Lung (tissue), 12 donors: ENCODE results near the gene B4GALNT2. TPM values are rescaled to one million over a fixed set of nuclear protein-coding genes. Genes with fewer than 3 reads are reported as not detected.

Experiments
- ATAC-seq: fragments of 200-7000 bp; cut with Tn5 transposase; one replicate; pipeline ENCODE4 v1.9.1; 2020; ENCODE audit warnings: moderate number of reproducible peaks; ENCODE audit not compliant: insufficient read depth, low FRiP score
- DNase-seq, 3 donors: peaks; one replicate each; pipeline ENCODE4 v3.0.0-alpha.2; 2013 to 2017
- H3K27ac ChIP-seq, 2 donors: one replicate each; pipeline ENCODE4 v1.5.1; 2013; ENCODE audit warnings: mild to moderate bottlenecking in 2 of 2, moderate library complexity in 2 of 2, control low read depth in 1 of 2, inconsistent platforms in 1 of 2, low read depth in 1 of 2, low read length in 1 of 2
- H3K27me3 ChIP-seq, 3 donors: one replicate each; pipeline ENCODE4 v1.5.1; 2013; ENCODE audit warnings: low read length in 2 of 3; ENCODE audit not compliant: control insufficient read depth in 3 of 3, insufficient read depth in 3 of 3
- H3K36me3 ChIP-seq, 4 donors: one replicate each; pipeline ENCODE4 v1.5.1; 2013; ENCODE audit warnings: low read length in 4 of 4, mild to moderate bottlenecking in 1 of 4, moderate library complexity in 1 of 4; ENCODE audit not compliant: control insufficient read depth in 4 of 4, insufficient read depth in 4 of 4
- H3K4me1 ChIP-seq, 5 donors: one replicate each; pipeline ENCODE4 v1.5.1; 2013; ENCODE audit warnings: low read length in 5 of 5, mild to moderate bottlenecking in 2 of 5, moderate library complexity in 1 of 5; ENCODE audit not compliant: control insufficient read depth in 5 of 5, insufficient read depth in 5 of 5
- H3K4me3 ChIP-seq: one replicate; pipeline ENCODE4 v1.5.1; 2013; ENCODE audit warnings: mild to moderate bottlenecking, control low read depth, moderate library complexity
- H3K9ac ChIP-seq, 2 donors: one replicate each; pipeline ENCODE4 v1.5.1; 2013; ENCODE audit warnings: low read length in 2 of 2, control low read depth in 1 of 2; ENCODE audit not compliant: insufficient read depth in 1 of 2
- H3K9me3 ChIP-seq, 4 donors: one replicate each; pipeline ENCODE4 v1.5.1; 2013; ENCODE audit warnings: low read length in 3 of 4, mild to moderate bottlenecking in 1 of 4, moderate library complexity in 1 of 4; ENCODE audit not compliant: control insufficient read depth in 4 of 4, insufficient read depth in 3 of 4
- CTCF ChIP-seq: IDR thresholded peaks from 2 replicates; pipeline ENCODE4 v1.5.1; 2012; ENCODE audit warnings: mild to moderate bottlenecking; ENCODE audit errors: control extremely low read depth, extremely low read depth
- WGBS, 2 donors: extraction: QIAGEN DNeasy Blood & Tissue Kit; methylation state at CpG; one replicate each; pipeline ENCODE4 v1.1.7; 2013; 5-methylcytosine and 5-hydroxymethylcytosine counted together
- polyA plus RNA-seq, 2 donors: library from polyadenylated mRNA; stranded (reverse); fragments of 200-250 nt; gene quantifications; one replicate each; pipeline ENCODE4 v1.2.1, GENCODE V29; 2013
- total RNA-seq, 2 donors: library from RNA; depleted of rRNA in 1 of 2; stranded (reverse); fragments of >200 nt in 1 of 2; gene quantifications; one replicate each; pipeline ENCODE4 v1.2.1, GENCODE V29; 2014 to 2021
- donor health status: control.
- donor health status: control.
- donor health status: Bipolar disorder and iron deficiency.
- donor health status: healthy.
- donor health status: DM: yes; HTN: yes; CAD: no.

Gene B4GALNT2
- total and polyA plus RNA-seq, 4 donors = 0.08 to 0.25 (median 0.15) TPM; not detected in 1

- H3K27me3 ChIP-seq = peaks cover 0 to 26% (median 10%) of the 10 kb centered on the region in 3 donors
- no peak for ATAC-seq
These were observed 25.2 kb downstream of the B4GALNT2 start for GRCh38 chr17:49157784-49158183.

GRCh38 chr17:49162866-49163265 is 30.3 kb downstream of the B4GALNT2 start:
- DNase-seq (no peak), ATAC-seq (no peak)
- Histone ChIP-seq H3K27me3 (peaks cover 0 to 35% (median 7%) of the 10 kb centered on the region in 3 donors), H3K9ac (no peak overlapping the region), H3K27ac (no peak overlapping the region), H3K36me3 (no peaks in the 10 kb centered on the region), H3K9me3 (no peaks in the 10 kb centered on the region), H3K4me1 (no peaks in the 10 kb centered on the region), H3K4me3 (no peak overlapping the region)
- WGBS, 2 donors = 62 to 73% methylated on average over 4 of the region's 4 CpGs
- no peak for TF ChIP-seq CTCF

More at GRCh38 chr17:49157784-49158183, 25.2 kb downstream of the B4GALNT2 start:
- Histone ChIP-seq H3K9me3 (no peaks in the 10 kb centered on the region), H3K4me3 (no peak overlapping the region), H3K27ac (no peak overlapping the region), H3K4me1 (no peaks in the 10 kb centered on the region), H3K9ac (no peak overlapping the region), H3K36me3 (no peaks in the 10 kb centered on the region)
- DNase-seq = no peak
- TF ChIP-seq CTCF = no peak
- 61 to 74% methylated on average over 8 of the region's 8 CpGs for WGBS, 2 donors

GRCh38 chr17:49165143-49165542 is 32.6 kb downstream of the B4GALNT2 start:
- H3K27ac ChIP-seq = no peak overlapping the region
- no peaks in the 10 kb centered on the region for H3K4me1 ChIP-seq
- no peak for DNase-seq
- H3K9ac ChIP-seq = no peak overlapping the region
- 88 to 89% methylated on average over 2 of the region's 2 CpGs for WGBS, 2 donors
- H3K9me3 ChIP-seq = peaks cover 0 to under 1% (median 0%) of the 10 kb centered on the region in 4 donors
- H3K4me3 ChIP-seq = no peak overlapping the region
- peaks cover 0 to 29% (median 6%) of the 10 kb centered on the region in 3 donors for H3K27me3 ChIP-seq
- ATAC-seq = no peak
- TF ChIP-seq CTCF = no peak
- no peaks in the 10 kb centered on the region for H3K36me3 ChIP-seq

GRCh38 chr17:49168706-49169105 is 36.1 kb downstream of the B4GALNT2 start:
- no peaks in the 10 kb centered on the region for H3K4me1 ChIP-seq
- peaks cover 0 to 5% (median 0%) of the 10 kb centered on the region in 4 donors for H3K9me3 ChIP-seq
- WGBS, 2 donors = 60 to 74% methylated on average over 9 of the region's 9 CpGs
- TF ChIP-seq CTCF = no peak
- no peak for ATAC-seq
- H3K9ac ChIP-seq = no peak overlapping the region
- no peaks in the 10 kb centered on the region for H3K36me3 ChIP-seq
- no peak overlapping the region for H3K27ac ChIP-seq
- H3K27me3 ChIP-seq = peaks cover 0 to 29% (median 6%) of the 10 kb centered on the region in 3 donors
- H3K4me3 ChIP-seq = no peak overlapping the region
- DNase-seq = no peak
